AG10803 (cell line): ENCODE results near the gene ITPR2.

Experiments used
- DNase-seq: peaks from one replicate; pipeline ENCODE4 v3.0.0; 2010; ENCODE audit warnings: low read depth
- H3K4me3 ChIP-seq: 2 replicates; pipeline ENCODE4 v1.5.1; 2011; ENCODE audit warnings: mild to moderate bottlenecking, low read length, control low read depth
- TF ChIP-seq, protein P1 (sequence below): conservative IDR thresholded peaks from 2 replicates; pipeline ENCODE4 v1.5.1; 2011; ENCODE audit warnings: mild to moderate bottlenecking, low read length, control low read depth, inconsistent platforms

ITPR2 gene

GRCh38 chr12:26658991-26659390, 174.0 kb downstream of the ITPR2 start:
- DNase-seq = peak; percentile 84
- TF ChIP-seq, protein P1, sequence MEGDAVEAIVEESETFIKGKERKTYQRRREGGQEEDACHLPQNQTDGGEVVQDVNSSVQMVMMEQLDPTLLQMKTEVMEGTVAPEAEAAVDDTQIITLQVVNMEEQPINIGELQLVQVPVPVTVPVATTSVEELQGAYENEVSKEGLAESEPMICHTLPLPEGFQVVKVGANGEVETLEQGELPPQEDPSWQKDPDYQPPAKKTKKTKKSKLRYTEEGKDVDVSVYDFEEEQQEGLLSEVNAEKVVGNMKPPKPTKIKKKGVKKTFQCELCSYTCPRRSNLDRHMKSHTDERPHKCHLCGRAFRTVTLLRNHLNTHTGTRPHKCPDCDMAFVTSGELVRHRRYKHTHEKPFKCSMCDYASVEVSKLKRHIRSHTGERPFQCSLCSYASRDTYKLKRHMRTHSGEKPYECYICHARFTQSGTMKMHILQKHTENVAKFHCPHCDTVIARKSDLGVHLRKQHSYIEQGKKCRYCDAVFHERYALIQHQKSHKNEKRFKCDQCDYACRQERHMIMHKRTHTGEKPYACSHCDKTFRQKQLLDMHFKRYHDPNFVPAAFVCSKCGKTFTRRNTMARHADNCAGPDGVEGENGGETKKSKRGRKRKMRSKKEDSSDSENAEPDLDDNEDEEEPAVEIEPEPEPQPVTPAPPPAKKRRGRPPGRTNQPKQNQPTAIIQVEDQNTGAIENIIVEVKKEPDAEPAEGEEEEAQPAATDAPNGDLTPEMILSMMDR = no peak
- H3K4me3 ChIP-seq = no peak overlapping the region

GRCh38 chr12:26654623-26655022, 178.4 kb downstream of the ITPR2 start:
- TF ChIP-seq, protein P1 = no peak
- DNase-seq = no peak
- no peak overlapping the region for H3K4me3 ChIP-seq

GRCh38 chr12:26651566-26652188, 181.3 kb downstream of the ITPR2 start:
- no peak overlapping the region for H3K4me3 ChIP-seq
- TF ChIP-seq, protein P1 = peak; percentile 87
- DNase-seq = peak; percentile 78

DNA sequence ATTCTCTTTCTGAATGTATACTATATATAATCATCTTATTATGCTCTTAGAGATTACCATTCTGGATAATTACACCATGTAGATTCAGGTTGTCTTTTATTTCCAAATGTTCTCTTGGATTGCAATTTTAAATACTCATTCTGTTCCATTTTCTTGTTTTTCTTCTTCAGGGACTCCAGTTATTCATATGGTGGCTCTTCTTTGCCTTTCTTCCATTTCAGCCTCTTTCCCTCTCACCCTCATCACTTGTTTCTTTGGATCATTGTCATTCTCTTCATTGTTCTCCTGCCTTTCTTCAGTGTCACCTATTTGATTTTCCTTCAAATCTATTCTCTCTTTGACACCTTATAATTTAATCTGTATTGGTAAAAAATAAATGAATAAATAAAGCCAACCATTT, 182.0 kb downstream of the ITPR2 start:
- no peak overlapping the region for H3K4me3 ChIP-seq
- TF ChIP-seq, protein P1 = no peak
- DNase-seq = no peak

- H3K4me3 ChIP-seq = no peak overlapping the region
- TF ChIP-seq, protein P1 = no peak
Observed at GRCh38 chr12:26648999-26649398, 184.0 kb downstream of the ITPR2 start.

DNA sequence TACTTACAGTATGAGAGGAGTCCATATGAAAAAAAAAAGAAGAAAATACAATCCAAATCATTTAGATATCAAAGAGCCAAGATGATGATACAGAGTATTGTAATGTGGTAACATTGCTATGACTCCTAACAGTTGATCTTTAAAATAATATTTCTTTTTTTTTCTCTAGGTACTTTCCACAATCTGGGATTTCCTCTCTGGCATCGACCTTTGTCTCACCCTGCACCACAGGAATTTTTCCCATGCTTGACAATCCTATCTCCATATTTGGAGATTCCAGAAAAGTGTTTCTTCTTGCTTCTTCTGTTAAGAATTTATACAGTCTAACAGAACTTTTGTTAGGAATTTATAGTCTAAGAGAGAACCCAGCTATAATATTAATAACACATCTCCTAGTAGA, 184.4 kb downstream of the ITPR2 start:
- TF ChIP-seq, protein P1 = no peak
- H3K4me3 ChIP-seq = no peak overlapping the region
- peak; percentile 92 for DNase-seq

More at GRCh38 chr12:26648999-26649398, 184.0 kb downstream of the ITPR2 start:
- no peak for DNase-seq

- no peak overlapping the region for H3K4me3 ChIP-seq
- no peak for DNase-seq
- TF ChIP-seq, protein P1 = no peak
Observed at GRCh38 chr12:26648066-26648465, 184.9 kb downstream of the ITPR2 start.
